Occipital lobe (tissue), 2 donors: Measurements from ENCODE around the gene ERC1. TPM values are rescaled to one million over a fixed set of nuclear protein-coding genes. Genes with fewer than 3 reads are reported as not detected.

ENCODE experiments used
- DNase-seq: peaks from one replicate; lab custom pipeline; 2025; lab: John Stamatoyannopoulos, UW
- total RNA-seq: library from RNA; depleted of rRNA; stranded (reverse); fragments of >200 nt; gene quantifications from one replicate; pipeline ENCODE4 v1.2.3, GENCODE V29; 2014

Gene ERC1
- total RNA-seq = 119 TPM

DNA sequence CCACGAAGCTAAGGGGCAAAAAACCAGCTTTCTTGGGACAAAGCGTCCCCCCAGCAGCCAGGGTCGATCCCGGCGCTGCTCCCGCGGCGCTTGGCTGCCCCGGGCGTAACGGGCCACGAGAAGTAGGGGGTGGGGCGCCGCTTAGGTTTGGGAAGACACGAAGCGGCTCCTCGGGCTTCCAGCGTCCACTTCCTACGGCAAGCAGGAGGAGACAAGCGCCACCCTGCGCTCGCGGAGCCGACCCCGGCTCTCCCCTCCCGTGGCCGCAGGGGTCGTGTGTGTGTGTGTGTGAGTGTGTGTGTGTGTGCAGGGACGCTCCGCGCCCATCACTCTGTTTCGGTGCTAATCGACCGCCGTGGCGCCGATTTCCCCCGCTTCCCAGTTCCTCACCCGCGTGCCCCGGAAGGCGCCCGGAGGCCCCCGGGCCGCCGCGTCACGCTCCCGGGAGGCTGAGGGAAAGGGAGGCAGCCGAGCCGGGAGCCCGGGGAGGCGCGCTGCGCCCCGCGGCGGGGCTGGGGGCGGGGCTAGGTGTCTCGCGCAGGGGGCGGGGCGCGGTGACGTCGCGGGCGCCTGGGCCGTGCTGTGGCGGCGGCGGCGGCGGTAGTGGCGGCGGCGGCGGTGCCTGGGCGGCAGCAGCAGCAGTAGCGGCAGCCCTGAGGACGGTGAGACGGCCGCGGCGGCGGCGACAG lies at the start of gene ERC1:
ERC1 (plus strand) TSS at position 563 of the 689 bp plus-strand sequence. CDS start 36,681 bp downstream, outside the sequence.
- DNase-seq = peak; percentile 84

DNA sequence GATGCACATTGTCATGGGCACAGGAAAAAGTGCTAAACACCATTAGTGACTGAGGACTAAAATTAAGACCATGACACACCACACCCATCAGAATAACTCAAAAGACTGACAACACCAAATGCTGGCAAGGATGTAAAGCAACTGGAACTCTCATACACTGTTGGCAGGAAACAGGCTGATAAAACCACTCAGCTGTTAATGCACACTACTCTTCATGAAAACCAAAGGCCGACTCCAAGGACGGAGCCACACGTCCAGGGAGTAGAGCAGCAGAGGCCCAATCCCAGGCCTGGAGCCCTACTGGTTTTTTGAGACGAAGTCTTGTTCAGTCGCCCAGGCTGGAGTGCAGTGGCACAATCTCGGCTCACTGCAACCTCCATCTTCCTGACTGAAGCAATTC lies 48.0 kb upstream of the ERC1 start:
- no peak for DNase-seq

DNA sequence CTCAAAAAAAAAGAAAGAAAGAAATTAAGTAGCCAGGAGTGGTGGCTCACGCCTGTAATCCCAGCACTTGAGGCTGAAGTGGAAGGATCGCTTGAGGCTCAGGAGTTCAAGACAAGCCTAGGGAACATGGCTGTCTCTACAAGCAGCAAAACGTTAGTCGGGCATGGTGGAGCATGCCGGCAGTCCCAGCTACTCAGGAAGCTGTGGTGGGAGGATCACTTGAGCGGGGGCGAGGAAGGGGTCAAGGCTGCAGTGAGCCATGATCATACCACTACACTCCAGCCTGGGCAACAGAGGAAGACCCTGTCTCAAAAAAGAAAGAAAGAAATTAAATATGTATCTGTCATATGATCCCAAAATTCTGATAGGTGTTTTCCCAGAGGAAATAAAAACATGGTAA lies 46.8 kb upstream of the ERC1 start:
- no peak for DNase-seq

DNA sequence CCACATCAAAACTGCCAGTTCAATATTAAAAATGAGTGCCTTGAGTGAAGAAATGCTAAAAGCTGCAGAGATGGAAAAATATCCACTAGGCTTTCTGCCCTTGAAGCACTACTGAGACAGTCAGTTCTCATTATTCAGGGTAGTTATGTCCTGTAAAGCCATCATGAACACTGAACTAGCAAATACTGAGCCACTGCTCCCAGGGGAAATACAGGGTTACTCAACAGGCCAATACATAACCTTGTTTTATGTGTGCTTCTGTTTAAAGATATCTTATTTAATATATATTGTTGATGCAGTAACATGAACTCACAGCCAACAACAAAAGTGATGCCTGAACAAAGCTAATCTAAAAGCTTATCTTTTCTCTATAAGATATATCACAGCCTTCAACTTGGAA lies 44.8 kb upstream of the ERC1 start:
- DNase-seq = no peak

DNA sequence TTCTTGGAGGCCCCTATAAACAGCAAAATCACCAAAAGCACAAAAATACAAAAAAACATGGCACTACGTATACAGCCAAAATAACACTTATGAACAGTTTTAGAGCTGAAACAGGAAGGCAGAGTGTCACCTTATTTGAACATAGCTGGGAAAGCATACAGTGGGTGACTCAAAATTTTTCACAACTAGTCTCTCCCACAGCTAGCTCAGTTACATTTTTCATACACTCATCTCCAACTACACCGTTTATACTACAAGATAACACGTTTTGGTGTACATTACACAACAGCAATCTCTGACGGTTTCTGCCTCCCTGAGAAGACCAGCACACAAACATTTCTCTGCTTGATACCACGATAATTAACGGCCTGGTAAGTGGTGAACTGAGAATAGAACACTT lies 44.4 kb upstream of the ERC1 start:
- no peak for DNase-seq

DNA sequence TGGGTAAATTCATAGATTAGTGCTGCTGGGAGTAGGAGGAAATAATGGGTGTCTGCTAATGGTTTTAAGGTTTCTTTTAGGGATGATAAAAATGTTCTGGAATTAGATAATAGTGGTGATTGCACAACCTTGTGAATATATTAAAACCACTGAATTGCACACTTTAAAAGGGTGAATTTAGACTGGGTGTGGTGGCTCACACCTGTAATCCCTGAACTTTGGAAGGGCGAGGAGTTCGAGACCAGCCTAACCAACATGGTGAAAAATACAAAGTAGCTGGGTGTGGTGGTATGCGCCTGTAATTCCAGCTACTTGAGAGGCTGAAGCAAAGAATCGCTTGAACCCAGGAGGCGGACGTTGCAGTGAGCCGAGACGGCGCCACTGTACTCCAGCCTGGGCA lies 42.8 kb upstream of the ERC1 start:
- no peak for DNase-seq

DNA sequence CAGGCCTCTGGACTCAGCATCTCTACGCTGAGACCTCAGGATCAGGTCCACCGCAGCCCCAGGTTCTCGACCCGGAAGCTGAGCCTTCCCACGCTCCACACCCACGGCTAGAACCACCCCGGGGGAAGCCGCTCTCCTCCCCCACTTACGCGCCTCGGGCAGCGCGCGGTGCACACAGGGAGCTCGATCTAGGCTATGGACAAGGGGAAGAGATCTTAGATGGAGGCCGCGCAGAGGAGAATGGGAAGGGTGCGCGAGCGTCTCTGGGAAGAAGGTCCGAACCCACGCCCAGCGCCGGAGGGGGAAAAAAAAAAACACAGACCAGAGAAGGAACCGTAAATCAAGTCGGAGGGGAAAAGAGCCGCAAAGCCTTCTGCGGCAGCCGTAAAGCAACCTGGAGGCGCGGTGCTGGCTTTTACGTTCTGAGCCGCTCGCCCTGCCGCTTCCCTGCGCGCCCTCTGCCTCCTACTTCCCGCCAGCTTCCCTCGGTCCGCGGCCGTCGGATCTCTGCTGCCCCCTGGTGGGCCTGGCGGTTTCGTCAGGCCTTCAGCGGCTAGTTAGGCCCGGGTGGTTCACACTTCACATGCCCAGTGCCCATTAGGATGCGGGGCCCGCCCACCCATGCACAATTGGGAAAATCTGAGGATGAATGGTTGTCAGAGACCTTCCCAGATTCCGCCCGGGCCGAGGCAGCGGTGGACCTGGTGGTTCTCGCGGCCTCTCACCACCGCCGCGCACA lies 41.4 kb upstream of the ERC1 start, which contains the start of gene RAD52:
RAD52 (minus strand) TSS at position 242 of the 739 bp plus-strand sequence. CDS start 16,636 bp downstream, outside the sequence.
- DNase-seq = peak; percentile 95

DNA sequence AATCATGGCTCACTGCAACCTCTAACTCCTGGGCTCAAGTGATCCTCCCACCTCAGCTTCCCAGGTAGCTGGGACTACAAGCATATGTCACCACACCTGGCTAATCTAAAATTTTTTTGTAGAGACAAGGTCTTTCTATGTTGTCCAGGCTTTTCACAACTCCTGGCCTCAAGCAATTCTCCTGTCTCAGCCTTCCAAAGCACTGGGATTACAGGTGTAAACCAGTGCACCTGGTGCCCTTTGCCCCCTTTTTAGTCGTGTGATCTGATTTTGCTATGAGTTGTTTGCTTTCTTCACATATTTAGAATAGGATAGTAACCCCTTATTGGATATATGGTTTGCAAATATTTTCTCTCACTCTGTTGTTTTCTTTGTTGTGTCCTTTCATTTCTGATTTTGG lies 39.8 kb upstream of the ERC1 start:
- DNase-seq = no peak

DNA sequence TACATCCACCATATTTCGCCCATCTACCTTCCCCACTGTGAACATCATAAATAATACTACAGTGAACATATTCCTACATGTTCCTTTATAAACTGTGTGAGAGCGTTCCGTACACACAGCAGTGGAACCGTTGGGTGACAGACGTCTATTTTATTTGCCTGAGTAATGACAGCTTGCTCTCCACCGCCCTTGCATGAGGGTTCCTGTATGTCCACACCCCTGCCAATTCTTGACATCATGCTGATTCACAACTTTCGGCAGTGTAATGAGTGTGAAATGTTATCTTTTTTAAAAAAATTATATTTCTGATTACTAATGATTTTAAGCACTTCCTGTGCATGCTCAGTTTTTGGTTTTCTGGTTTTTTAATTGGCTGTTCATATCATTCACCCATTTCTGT lies 37.2 kb upstream of the ERC1 start:
- no peak for DNase-seq

DNA sequence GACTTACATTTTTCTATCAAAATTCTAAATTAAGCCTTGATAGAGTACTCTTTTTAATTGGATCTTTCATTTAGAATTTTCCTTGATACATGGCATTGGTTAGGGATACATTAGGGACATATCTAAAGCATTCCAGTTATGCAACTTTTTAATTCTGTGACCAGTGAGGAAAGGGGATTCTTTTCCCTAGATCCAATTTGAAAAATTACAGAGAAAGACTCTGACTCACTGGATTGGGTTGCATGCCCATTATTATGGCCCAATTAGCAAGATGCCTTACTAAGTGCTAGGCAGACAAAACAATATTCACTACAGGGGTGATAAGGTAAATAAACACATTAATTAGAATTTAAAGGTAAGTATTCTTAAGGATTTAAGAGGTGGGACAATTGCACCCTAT lies 36.3 kb upstream of the ERC1 start:
- DNase-seq = no peak

DNA sequence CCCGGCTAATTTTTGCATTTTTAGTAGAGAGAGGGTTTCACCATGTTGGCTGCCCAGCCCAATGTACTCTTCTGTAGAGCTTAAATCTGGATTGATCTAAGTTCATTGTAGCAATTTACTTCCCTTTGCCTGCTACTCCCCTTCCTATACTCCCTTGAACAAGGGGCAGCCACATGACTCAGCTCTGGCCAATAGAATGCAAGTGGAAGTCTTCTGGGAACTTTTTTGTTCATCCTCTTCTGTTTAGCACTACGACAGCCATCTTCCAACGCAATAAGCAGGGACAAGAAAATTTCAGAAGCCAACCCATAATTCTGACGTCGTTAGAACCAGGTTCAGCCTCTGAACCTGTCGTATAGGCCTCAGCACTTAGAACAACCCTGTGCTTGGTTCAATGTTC lies 35.1 kb upstream of the ERC1 start:
- DNase-seq = no peak

DNA sequence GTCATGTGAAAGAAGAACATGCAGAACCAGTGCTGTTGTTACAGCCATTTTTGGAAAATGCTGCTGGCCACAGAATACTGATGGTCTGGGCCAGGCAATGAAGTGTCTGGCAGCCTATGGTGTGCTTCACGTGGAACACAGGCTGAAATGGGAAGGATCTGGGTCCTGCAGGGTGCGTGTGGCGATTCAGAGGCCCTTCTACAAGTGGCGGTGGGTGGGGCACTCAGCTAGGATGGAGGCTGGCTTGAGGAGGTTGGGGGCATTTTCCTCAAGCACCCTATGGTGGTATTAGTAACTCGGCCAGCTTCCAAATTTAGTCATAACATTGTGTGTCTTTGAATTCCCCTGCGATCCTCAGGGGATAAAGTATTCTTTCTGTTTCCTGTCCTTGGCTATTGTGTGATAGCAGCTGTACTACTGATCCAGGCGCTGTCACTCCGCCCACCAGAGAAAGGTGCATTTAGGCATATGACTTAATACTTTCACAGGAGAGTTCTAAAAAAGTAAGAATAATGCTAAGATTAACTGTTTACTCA lies 32.4 kb upstream of the ERC1 start:
- no peak for DNase-seq

DNA sequence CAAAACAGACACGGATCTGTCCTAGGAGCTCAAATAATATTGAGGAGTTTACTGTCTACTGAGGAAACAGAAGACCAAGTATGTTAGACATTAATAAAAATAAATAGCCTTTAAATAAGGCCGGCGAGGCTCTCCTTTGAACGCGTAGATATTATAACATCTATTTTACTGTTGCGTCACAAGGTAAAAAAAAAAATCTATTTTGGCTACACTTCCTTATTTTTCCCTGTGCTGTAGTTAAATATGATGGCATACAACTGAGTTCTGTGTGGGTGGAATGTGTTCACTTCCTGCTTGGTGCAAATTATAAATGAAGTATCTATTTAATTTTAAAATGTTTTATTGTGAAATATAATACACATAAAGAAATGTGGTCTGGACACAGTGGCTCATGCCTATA lies 24.3 kb upstream of the ERC1 start:
- no peak for DNase-seq

DNA sequence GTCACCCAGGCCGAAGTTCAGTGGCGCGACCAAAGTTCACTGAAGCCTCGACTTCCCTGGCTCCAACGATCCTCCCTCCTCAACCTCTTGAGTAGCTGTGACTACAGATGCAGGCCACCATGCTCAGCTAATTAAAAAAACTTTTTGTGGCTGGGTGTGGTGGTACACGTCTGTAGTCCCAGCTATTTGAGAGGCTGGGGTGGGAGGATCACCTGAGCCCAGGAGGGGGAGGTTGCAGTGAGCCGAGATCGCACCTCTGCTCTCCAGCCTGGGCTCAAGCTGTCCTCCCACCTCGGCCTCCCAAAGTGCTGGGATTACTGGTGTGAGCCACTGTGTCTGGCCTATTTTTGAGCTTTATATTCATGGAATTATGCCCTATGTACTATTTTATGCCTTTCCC lies 23.4 kb upstream of the ERC1 start:
- no peak for DNase-seq

DNA sequence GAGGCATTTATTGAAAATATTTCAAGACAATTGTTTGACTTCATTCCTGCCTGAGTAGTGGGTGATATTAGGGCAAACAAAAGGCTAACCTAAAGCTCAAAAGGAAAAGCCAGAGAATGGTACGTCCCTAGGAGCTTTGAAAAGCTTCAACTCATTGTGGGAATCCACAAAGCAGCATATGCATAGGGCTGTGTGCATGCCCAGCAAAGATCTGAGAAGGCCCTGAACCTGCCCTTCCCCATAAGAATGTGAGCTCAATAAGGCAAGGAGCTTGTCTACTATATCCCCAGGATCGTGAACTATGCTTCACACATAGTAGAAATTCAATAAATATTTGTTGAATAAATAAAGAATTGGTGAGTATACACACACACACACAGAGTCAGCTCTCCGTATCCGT lies 22.5 kb upstream of the ERC1 start:
- no peak for DNase-seq

DNA sequence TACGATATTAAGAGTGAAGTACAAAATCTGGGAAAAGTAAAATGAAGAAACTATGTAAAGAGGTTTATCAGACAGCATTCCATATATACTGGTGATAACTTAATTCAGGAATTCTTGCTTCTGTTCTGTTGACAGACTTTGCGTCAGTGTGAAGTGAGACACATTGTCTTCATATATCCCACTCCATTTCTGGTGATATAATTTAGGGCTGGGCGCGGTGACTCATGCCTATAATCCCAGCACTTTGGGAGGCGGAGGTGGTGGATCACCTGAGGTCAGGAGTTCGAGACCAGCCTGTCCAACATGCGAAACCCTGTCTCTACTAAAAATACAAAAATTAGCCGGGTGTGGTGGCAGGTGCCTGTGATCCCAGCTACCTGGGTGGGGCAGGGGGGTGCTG lies 21.2 kb upstream of the ERC1 start:
- no peak for DNase-seq

DNA sequence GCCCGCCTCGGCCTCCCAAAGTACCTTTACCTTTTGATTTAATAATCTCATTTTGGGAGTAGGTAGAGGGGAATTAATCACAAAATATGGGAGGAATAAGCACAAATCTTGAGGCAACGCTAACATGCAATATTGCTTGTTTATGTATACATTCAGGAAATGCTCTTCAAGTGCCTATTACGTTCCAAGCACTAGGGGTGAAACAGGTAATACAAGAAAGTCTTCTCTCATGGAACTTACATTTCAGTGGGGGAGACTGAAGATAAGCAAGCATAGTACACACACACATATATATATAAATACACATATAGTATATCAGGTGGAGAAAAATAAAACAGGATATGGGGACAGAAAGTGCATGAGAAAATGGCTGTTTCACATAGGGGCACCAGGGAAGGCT lies 19.0 kb upstream of the ERC1 start:
- no peak for DNase-seq

DNA sequence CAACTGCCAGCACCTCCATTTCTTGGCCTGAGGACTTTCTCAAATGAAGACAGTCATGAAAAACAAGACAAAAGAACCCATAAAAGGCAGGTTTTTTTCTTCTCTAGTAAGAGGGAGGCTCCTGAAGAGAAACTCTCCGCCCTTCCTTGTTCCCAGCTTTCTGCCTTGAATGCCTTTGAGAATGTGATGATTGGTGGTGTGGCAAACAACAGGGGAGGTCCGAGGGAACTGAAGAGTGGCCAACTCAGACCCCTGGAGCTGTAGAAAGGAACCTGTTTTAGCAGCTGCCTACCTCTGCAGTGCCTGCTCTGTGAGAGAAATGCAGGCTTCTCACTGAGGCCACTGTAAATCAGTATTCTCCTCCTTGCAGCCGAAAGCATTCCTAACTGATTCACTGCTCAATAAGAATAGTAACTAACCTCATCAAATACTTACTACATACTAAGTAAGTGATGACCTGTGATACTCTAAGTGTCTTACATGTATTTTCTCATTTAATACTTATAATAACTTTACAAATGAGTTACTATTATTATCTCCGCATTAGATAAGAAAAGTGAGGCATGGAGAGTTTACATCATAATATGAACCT lies 16.7 kb upstream of the ERC1 start:
- no peak for DNase-seq

DNA sequence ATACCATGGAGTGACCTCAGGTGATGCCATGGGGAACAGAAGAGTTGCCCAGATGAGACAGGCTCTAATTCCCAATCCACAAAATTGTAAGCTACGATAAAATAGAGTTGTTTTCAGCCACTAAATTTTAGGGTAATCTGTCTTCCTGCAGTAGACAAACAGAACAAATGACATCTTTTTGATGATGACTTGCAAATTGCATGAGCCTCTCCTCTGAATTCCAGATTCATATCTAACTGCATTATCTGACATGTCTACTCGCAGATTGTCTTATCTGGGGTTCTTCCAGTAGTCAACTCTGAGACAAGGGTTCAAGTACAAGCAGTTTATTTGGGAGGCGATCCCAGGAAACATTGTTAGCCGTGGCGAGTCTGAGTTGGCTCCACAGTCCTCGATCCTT lies 14.4 kb upstream of the ERC1 start:
- no peak for DNase-seq

DNA sequence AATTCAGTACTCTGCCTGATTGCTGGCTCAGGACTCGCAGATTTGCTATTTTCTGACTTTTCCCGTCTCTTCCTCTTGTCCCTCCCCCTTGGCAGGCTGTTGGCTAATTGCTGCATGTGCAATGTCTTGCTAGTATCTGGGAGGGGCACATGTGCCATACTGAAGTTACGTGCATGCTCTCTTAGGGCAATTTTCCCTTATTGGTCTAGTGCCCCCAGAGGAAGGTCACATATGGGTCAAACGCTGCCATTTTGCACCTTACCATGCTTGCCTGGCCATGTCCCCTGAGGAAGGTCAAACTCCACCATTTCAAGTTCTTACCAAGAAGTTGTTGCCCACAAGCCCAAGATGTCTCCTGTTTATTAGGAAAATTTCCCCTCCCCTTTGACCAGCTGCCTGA lies 13.9 kb upstream of the ERC1 start:
- no peak for DNase-seq

DNA sequence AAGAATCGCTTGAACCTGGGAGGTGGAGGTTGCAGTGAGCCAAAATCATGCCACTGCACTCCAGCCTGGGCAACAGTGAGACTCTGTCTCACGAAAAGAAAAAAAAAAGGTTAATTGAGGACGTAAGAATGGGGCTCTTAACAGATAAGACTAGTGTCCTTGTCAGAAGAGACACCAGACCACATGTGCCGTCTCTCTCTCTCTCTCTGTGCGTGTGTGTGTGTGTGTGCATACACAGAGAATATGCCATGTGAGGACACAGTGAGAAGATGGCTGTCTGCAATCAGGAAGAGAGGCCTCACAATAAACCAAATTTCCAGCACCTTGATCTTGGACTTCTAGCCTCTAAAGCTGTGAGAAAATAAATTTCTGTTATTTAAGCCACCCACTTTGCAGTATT lies 11.7 kb upstream of the ERC1 start:
- no peak for DNase-seq

DNA sequence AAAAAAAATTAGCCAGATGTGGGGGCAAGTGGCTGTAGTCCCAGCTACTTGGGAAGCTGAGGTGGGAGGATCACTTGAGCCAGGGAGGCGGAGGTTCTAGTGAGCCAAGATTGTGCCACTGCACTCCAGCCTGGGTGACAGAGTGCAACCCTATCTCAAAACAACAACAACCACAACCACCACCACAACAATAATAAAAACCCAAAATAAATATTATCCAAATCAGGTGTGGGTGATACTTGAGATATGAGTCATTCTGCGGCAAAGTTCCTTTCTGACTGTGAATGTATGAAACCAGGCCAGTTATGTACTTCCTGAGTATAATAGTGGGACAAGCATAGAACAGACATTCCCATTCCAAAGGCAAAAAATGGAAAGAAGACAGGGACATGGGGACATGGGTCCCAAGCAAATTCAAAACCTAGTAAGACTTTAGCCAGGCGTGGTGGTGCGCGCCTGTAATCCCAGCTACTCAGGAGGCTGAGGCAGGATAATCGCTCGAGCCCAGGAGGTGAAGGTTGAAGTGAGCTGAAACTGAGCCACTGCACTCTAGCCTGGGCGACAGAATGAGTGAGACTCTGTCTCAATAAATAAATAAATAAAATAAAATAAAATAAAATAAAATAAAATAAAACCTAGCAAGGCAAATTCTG lies 9.7 kb upstream of the ERC1 start:
- DNase-seq = no peak
